ENCODE measurements around the gene B4GALNT4. TPM values are rescaled to one million over a fixed set of nuclear protein-coding genes. Genes with fewer than 3 reads are reported as not detected.

B4GALNT4 gene
- total and polyA plus RNA-seq, 2 of the 13 experiments (the other 11 are each of a cell fraction or from before 2014, with no cell fraction given), result 30.5 to 50.1 TPM

DNA sequence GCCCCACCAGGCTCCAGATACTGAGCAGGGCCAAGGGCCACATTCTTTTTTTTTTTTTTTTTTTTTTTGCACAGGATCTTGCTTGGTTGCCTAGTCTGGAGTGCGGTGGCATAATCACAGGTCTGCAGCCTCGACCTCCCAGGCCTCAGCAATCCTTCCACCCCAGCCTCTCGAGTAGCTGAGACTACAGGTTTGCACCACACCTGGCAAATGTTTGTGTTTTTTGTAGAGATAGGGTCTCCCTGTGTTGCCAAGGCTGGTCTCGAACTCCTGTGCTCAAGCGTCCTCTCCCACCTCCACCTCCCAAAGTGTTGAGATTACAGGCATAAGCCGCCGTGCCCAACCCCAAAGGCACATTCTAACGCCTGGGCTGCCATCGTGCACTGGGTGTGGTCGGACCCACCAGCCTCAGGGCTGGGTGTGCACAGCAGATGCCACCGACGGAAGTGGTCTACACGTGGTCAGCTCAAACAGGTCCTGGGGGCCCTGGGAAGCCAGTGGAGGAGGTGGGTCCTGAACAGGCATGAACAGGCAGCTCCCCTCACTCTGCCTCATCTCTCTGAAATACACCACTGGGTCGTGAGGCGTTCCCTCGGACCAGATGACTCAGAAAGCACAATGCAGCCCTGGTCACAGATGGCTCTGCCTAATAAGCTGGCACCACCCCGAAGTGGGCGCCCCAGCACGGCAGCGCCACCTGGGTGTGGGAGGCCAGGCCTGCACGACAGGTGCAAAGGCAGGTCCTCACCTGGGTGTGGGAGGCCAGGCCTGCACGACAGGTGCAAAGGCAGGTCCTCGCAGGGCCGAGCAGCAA, 5.1 kb upstream of the B4GALNT4 start (continued):
- no peak for TF ChIP-seq SRSF1 (optimal IDR thresholded peaks at IDR 0.05; ENCODE audit: low read depth, low read length)
- no peak for TF ChIP-seq ZNF607 (CRISPR knock-in tag; IDR thresholded peaks at IDR 0.05; ENCODE audit: borderline replicate concordance)
- TF ChIP-seq NFE2L2 (IDR thresholded peaks at IDR 0.05; ENCODE audit: low read length), result no peak

DNA sequence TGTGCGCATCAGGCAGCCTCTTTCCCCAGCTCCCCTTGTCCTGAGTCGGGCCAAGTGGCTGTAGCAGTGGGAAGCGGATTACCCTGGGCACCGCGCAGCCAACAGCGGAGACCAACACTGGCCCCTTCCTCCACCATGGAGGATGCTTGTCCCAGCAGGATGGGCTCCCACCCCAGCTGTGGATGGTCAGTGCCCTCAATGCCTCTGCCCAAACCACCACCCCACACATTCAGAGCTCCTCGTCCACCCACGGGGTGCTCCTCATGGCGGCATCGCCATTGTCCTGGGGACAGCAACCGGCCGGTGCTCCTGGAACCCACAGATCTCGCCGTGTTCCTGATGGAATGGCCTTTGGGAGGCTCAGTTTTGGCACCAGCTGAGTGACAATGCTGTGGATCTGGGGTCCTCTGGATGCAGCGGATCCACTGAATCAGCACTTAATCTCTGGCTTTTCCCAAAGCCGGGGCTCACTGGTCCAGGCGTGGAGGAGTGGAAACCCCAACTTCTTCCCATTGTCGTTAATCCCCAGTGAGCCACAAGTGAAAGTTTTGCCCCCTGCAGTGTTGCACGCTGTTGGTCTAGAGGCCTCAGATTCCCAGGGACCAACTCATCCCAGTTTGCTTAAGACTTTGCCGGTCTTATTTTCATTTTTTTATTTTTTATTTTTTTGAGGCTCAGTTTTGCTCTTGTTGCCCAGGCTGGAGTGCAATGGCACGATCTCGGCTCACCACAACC, 4.1 kb upstream of the B4GALNT4 start:
- DNase-seq (ENCODE audit: low spot score) (no peak), ATAC-seq (no peak), FAIRE-seq (no peak)
- Histone ChIP-seq H3K4me3 (replicated peaks in 1 of 3; ENCODE audit: insufficient read depth in 1 of 3, low read depth in 2 of 3, low read length in 3 of 3) (no peak overlapping the region), H3K9me3 (ENCODE audit: low read length) (peaks cover 9% of the 10 kb centered on the region), H2AFZ (ENCODE audit: low read length) (no peak overlapping the region), H4K20me1 (ENCODE audit: insufficient read depth, low read length) (no peaks in the 10 kb centered on the region), H3K36me3 (replicated peaks in 1 of 2; ENCODE audit: control insufficient read depth in 1 of 2, insufficient read depth in 2 of 2, low read length in 2 of 2) (no peaks in the 10 kb centered on the region), H3K27me3 (ENCODE audit: control insufficient read depth in 1 of 2, insufficient read depth in 2 of 2, low read length in 2 of 2) (peaks cover 9 to 34% of the 10 kb centered on the region in 2 experiments), H3K79me2 (ENCODE audit: insufficient read depth, low read length) (no peaks in the 10 kb centered on the region), H3K9ac (ENCODE audit: insufficient read depth, low read depth, low read length) (no peak overlapping the region), H3K27ac (ENCODE audit: extremely low read length, insufficient read depth, low read length) (no peak overlapping the region), H3K4me2 (ENCODE audit: low read depth, low read length) (no peak overlapping the region), H3K4me1 (ENCODE audit: insufficient read depth, low read length) (peaks cover 21% of the 10 kb centered on the region)
- intact Hi-C loops (cut with micrococcal nuclease; ENCODE audit: unreplicated experiment), result no loop called here
- ChIA-PET CTCF (ENCODE audit: low intra/inter-chr PET ratio, low total read pairs) (interaction anchor here (1.2 kb wide), 1 partner anchor 60 kb away, joined by 4 read pairs; no protein-coding TSS in a partner anchor), POLR2A (interaction anchor here (0.7 to 2.0 kb wide), 10 partner anchors 10 to 158 kb away, joined by 3 to 7 read pairs (median 4); partner anchors contain the start of genes BET1L, IFITM2, PTDSS2 and RIC8A)
- no TSS peak for BruUV-seq (replicated peaks)
- in situ Hi-C loops (cut with HindIII; ENCODE audit: extremely low pct_ligation_motif_present, low pct_unique_long_range_greater_than_20kb), result loop anchor here (5.0 kb wide), 1 partner anchor 63 kb away; no protein-coding TSS in a partner anchor
- TF ChIP-seq MED13 (CRISPR knock-in tag; IDR thresholded peaks at IDR 0.05), result no peak
- TF ChIP-seq ZNF329 (CRISPR knock-in tag; IDR thresholded peaks at IDR 0.05; ENCODE audit: low read depth), result no peak
- no peak for TF ChIP-seq POGZ (CRISPR knock-in tag; IDR thresholded peaks at IDR 0.05)
- TF ChIP-seq, protein P1, sequence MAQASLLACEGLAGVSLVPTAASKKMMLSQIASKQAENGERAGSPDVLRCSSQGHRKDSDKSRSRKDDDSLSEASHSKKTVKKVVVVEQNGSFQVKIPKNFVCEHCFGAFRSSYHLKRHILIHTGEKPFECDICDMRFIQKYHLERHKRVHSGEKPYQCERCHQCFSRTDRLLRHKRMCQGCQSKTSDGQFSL (CRISPR knock-in tag; IDR thresholded peaks at IDR 0.05), result no peak
- TF ChIP-seq, protein P2, sequence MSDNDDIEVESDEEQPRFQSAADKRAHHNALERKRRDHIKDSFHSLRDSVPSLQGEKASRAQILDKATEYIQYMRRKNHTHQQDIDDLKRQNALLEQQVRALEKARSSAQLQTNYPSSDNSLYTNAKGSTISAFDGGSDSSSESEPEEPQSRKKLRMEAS (IDR thresholded peaks at IDR 0.05), result no peak; the same call in 1 of the 2 replicates
- TF ChIP-seq, protein P3, sequence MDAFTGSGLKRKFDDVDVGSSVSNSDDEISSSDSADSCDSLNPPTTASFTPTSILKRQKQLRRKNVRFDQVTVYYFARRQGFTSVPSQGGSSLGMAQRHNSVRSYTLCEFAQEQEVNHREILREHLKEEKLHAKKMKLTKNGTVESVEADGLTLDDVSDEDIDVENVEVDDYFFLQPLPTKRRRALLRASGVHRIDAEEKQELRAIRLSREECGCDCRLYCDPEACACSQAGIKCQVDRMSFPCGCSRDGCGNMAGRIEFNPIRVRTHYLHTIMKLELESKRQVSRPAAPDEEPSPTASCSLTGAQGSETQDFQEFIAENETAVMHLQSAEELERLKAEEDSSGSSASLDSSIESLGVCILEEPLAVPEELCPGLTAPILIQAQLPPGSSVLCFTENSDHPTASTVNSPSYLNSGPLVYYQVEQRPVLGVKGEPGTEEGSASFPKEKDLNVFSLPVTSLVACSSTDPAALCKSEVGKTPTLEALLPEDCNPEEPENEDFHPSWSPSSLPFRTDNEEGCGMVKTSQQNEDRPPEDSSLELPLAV (CRISPR knock-in tag; conservative IDR thresholded peaks at IDR 0.05; ENCODE audit: low read depth), result no peak
- TF ChIP-seq REPIN1 (CRISPR knock-in tag; IDR thresholded peaks at IDR 0.05; ENCODE audit: borderline replicate concordance, low read depth), result no peak
- TF ChIP-seq SALL1 (CRISPR knock-in tag; IDR thresholded peaks at IDR 0.05), result no peak
- TF ChIP-seq ZMYM2 (CRISPR knock-in tag; IDR thresholded peaks at IDR 0.05), result no peak
- TF ChIP-seq HNRNPLL (IDR thresholded peaks at IDR 0.05; ENCODE audit: low read depth, low read length, poor library complexity, severe bottlenecking), result no peak
- no peak for TF ChIP-seq RARG (CRISPR knock-in tag; IDR thresholded peaks at IDR 0.05; ENCODE audit: low read depth)
- TF ChIP-seq NR2C2 (CRISPR knock-in tag; IDR thresholded peaks at IDR 0.05; ENCODE audit: borderline replicate concordance), result no peak
- TF ChIP-seq ISX (CRISPR knock-in tag; conservative IDR thresholded peaks at IDR 0.05), result no peak
- 30% methylated on average over 9 of the region's 22 CpGs for WGBS (ENCODE audit: low lambda C conversion rate)
